Measurements from ENCODE around the gene PRPF6. TPM values are rescaled to one million over a fixed set of nuclear protein-coding genes. Genes with fewer than 3 reads are reported as not detected.
A peak's percentile ranks its signal among the peaks of the same experiment; 100 is the strongest.

Gene PRPF6
- total and polyA plus RNA-seq, 2 of the 13 experiments (the other 11 are each of a cell fraction or from before 2014, with no cell fraction given) = 63.7 to 101 TPM

GRCh38 chr20:64023361-64024140, 42.6 kb downstream of the PRPF6 start (continued):
- TF ChIP-seq, protein P1, sequence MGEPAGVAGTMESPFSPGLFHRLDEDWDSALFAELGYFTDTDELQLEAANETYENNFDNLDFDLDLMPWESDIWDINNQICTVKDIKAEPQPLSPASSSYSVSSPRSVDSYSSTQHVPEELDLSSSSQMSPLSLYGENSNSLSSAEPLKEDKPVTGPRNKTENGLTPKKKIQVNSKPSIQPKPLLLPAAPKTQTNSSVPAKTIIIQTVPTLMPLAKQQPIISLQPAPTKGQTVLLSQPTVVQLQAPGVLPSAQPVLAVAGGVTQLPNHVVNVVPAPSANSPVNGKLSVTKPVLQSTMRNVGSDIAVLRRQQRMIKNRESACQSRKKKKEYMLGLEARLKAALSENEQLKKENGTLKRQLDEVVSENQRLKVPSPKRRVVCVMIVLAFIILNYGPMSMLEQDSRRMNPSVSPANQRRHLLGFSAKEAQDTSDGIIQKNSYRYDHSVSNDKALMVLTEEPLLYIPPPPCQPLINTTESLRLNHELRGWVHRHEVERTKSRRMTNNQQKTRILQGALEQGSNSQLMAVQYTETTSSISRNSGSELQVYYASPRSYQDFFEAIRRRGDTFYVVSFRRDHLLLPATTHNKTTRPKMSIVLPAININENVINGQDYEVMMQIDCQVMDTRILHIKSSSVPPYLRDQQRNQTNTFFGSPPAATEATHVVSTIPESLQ (CRISPR knock-in tag; conservative IDR thresholded peaks at IDR 0.05) = no peak
- TF ChIP-seq KDM5A (IDR thresholded peaks at IDR 0.05; ENCODE audit: borderline replicate concordance, low read length) (no peak), CSRNP2 (CRISPR knock-in tag; conservative IDR thresholded peaks at IDR 0.05; ENCODE audit: low read depth) (no peak), ZNF598 (CRISPR knock-in tag; IDR thresholded peaks at IDR 0.05; ENCODE audit: borderline replicate concordance) (peak; percentile 54; the same call in 1 of the 2 replicates), KDM2A (CRISPR knock-in tag; IDR thresholded peaks at IDR 0.05; ENCODE audit: borderline replicate concordance, low read depth) (no peak; the same call in 1 of the 2 replicates), ZNF30 (CRISPR knock-in tag; IDR thresholded peaks at IDR 0.05) (no peak), NCOA2 (CRISPR knock-in tag; IDR thresholded peaks at IDR 0.05) (no peak), IRF9 (CRISPR knock-in tag; IDR thresholded peaks at IDR 0.05; ENCODE audit: borderline replicate concordance) (no peak), ZNF652 (CRISPR knock-in tag; IDR thresholded peaks at IDR 0.05; ENCODE audit: borderline replicate concordance, low read depth) (no peak; the same call in 1 of the 2 replicates), RFX5 (IDR thresholded peaks at IDR 0.05; ENCODE audit: low read depth, low read length) (no peak)
- TF ChIP-seq, protein P2, sequence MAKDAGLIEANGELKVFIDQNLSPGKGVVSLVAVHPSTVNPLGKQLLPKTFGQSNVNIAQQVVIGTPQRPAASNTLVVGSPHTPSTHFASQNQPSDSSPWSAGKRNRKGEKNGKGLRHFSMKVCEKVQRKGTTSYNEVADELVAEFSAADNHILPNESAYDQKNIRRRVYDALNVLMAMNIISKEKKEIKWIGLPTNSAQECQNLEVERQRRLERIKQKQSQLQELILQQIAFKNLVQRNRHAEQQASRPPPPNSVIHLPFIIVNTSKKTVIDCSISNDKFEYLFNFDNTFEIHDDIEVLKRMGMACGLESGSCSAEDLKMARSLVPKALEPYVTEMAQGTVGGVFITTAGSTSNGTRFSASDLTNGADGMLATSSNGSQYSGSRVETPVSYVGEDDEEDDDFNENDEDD (CRISPR knock-in tag; IDR thresholded peaks at IDR 0.05; ENCODE audit: borderline replicate concordance) = no peak; the same call in 1 of the 2 replicates
- TF ChIP-seq, protein P3, sequence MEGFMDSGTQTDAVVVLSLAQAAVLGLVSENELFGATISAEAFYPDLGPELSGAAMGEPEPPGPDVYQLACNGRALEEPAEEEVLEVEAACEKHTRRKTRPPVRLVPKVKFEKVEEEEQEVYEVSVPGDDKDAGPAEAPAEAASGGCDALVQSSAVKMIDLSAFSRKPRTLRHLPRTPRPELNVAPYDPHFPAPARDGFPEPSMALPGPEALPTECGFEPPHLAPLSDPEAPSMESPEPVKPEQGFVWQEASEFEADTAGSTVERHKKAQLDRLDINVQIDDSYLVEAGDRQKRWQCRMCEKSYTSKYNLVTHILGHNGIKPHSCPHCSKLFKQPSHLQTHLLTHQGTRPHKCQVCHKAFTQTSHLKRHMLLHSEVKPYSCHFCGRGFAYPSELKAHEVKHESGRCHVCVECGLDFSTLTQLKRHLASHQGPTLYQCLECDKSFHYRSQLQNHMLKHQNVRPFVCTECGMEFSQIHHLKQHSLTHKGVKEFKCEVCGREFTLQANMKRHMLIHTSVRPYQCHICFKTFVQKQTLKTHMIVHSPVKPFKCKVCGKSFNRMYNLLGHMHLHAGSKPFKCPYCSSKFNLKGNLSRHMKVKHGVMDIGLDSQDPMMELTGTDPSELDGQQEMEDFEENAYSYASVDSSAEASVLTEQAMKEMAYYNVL (CRISPR knock-in tag; IDR thresholded peaks at IDR 0.05; ENCODE audit: borderline replicate concordance) = no peak
- TF ChIP-seq, protein P4, sequence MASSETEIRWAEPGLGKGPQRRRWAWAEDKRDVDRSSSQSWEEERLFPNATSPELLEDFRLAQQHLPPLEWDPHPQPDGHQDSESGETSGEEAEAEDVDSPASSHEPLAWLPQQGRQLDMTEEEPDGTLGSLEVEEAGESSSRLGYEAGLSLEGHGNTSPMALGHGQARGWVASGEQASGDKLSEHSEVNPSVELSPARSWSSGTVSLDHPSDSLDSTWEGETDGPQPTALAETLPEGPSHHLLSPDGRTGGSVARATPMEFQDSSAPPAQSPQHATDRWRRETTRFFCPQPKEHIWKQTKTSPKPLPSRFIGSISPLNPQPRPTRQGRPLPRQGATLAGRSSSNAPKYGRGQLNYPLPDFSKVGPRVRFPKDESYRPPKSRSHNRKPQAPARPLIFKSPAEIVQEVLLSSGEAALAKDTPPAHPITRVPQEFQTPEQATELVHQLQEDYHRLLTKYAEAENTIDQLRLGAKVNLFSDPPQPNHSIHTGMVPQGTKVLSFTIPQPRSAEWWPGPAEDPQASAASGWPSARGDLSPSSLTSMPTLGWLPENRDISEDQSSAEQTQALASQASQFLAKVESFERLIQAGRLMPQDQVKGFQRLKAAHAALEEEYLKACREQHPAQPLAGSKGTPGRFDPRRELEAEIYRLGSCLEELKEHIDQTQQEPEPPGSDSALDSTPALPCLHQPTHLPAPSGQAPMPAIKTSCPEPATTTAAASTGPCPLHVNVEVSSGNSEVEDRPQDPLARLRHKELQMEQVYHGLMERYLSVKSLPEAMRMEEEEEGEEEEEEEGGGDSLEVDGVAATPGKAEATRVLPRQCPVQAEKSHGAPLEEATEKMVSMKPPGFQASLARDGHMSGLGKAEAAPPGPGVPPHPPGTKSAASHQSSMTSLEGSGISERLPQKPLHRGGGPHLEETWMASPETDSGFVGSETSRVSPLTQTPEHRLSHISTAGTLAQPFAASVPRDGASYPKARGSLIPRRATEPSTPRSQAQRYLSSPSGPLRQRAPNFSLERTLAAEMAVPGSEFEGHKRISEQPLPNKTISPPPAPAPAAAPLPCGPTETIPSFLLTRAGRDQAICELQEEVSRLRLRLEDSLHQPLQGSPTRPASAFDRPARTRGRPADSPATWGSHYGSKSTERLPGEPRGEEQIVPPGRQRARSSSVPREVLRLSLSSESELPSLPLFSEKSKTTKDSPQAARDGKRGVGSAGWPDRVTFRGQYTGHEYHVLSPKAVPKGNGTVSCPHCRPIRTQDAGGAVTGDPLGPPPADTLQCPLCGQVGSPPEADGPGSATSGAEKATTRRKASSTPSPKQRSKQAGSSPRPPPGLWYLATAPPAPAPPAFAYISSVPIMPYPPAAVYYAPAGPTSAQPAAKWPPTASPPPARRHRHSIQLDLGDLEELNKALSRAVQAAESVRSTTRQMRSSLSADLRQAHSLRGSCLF (CRISPR knock-in tag; IDR thresholded peaks at IDR 0.05; ENCODE audit: borderline replicate concordance) = no peak

All from HepG2 (cell line).